Activated CD4-positive, alpha-beta memory T cell treated with anti-CD3 and anti-CD28 coated beads, Interleukin-2, amount 10 ng/mL, durations not matched to agents 7 days and 5 days (primary cell): ENCODE measurements around the gene GAB2. TPM values are rescaled to one million over a fixed set of nuclear protein-coding genes. Genes with fewer than 3 reads are reported as not detected.
"Not testable (repeated sequence)": the region's sequence is repeated elsewhere in the genome, so short reads cannot be mapped to it uniquely, and the experiment has no call there.

Experiments used
- CTCF ChIA-PET: fragments of 350-600 bp; sonication (Branson Sonifier 250); formaldehyde crosslinking; loops from one replicate; lab custom pipeline; 2021; ENCODE audit warnings: antibody characterized with exemption, inconsistent platforms; lab: Charles Lee
- POLR2A ChIA-PET: fragments of 350-600 bp; sonication (Branson Sonifier 250); formaldehyde crosslinking; loops from one replicate; lab custom pipeline; 2021; ENCODE audit warnings: antibody characterized with exemption; lab: Charles Lee
- DNase-seq: peaks from one replicate; pipeline ENCODE4 v3.0.0-alpha.2; 2020
- H3K27ac Mint-ChIP-seq: one replicate; pipeline ENCODE4 v1.8.0; 2021; ENCODE audit warnings: mild to moderate bottlenecking, mixed read lengths
- H3K27me3 Mint-ChIP-seq: one replicate; pipeline ENCODE4 v1.8.0; 2021; ENCODE audit warnings: mixed read lengths
- H3K36me3 Mint-ChIP-seq: one replicate; pipeline ENCODE4 v1.8.0; 2021; ENCODE audit warnings: low read depth, mixed read lengths
- H3K4me1 Mint-ChIP-seq: one replicate; pipeline ENCODE4 v1.8.0; 2021; ENCODE audit warnings: mixed read lengths
- H3K4me3 Mint-ChIP-seq: one replicate; pipeline ENCODE4 v1.8.0; 2021; ENCODE audit warnings: mild to moderate bottlenecking, mixed read lengths
- H3K9me3 Mint-ChIP-seq: one replicate; pipeline ENCODE4 v1.8.0; 2021; ENCODE audit warnings: mixed read lengths
- total RNA-seq, 2 experiments: library from RNA; stranded (reverse); gene quantifications; one replicate each; pipeline ENCODE4 v1.2.3, GENCODE V29; 2021

The GAB2 gene
- total RNA-seq, 2 experiments from 2014 or later: 51.8 to 55.8 TPM

- Mint-ChIP-seq H3K27me3 (no peaks in the 10 kb centered on the region), H3K4me1 (peaks cover 19% of the 10 kb centered on the region), H3K27ac (no peak overlapping the region), H3K9me3 (peaks cover 20% of the 10 kb centered on the region), H3K4me3 (no peak overlapping the region), H3K36me3 (peaks cover 34% of the 10 kb centered on the region)
- CTCF ChIA-PET: no interaction called here
- POLR2A ChIA-PET: no interaction called here
- DNase-seq: no peak
Observed at GRCh38 chr11:78373689-78374088, 43.9 kb downstream of the GAB2 start.

GRCh38 chr11:78372114-78372768 lies 45.4 kb downstream of the GAB2 start:
- Mint-ChIP-seq H3K36me3 (peaks cover 21% of the 10 kb centered on the region), H3K9me3 (peaks cover 9% of the 10 kb centered on the region), H3K4me1 (peaks cover 14% of the 10 kb centered on the region), H3K27ac (no peak overlapping the region), H3K27me3 (no peaks in the 10 kb centered on the region), H3K4me3 (no peak overlapping the region)
- no peak for DNase-seq
- ChIA-PET POLR2A (interaction anchor here (0.8 kb wide), 1 partner anchor 46 kb away, joined by 3 read pairs; no protein-coding TSS in a partner anchor), CTCF (no interaction called here)

DNA sequence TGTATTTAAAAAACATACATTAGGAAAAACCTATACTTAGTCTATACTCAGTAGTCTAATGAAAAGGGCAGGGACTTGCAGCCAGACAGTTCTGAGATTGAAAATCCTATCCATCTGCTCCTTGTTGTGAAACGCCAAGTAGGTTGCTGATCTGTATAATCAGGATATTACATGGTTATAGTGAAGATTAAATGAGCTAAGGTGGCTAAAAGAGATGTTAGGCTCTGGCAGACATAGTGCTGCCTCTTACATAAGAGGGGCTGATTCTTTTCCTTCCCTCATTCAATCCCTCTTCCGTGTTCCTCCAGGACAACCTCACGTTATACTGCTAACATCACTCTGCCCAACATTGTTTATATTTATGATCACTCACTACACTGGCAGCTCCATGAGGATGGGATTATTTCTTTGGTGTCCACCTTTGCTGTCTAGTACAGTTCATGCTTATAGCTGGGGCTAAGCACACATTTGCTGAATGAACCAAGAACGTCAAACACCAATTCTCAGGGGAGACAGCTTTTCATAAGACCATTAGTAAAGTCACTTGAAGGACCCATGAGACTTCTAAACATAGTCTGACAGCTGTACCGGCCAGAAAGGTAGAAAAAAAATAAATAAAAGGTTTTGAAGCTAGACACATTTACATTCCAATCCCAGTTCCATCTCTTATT lies 46.3 kb downstream of the GAB2 start:
- POLR2A ChIA-PET: interaction anchor here (0.8 kb wide), 1 partner anchor 47 kb away, joined by 3 read pairs; no protein-coding TSS in a partner anchor
- CTCF ChIA-PET: no interaction called here
- DNase-seq: no peak
- peaks cover 1% of the 10 kb centered on the region for H3K9me3 Mint-ChIP-seq
- H3K27ac Mint-ChIP-seq: no peak overlapping the region
- no peak overlapping the region for H3K4me3 Mint-ChIP-seq
- peaks cover 18% of the 10 kb centered on the region for H3K36me3 Mint-ChIP-seq
- peaks cover 14% of the 10 kb centered on the region for H3K4me1 Mint-ChIP-seq
- no peaks in the 10 kb centered on the region for H3K27me3 Mint-ChIP-seq

DNA sequence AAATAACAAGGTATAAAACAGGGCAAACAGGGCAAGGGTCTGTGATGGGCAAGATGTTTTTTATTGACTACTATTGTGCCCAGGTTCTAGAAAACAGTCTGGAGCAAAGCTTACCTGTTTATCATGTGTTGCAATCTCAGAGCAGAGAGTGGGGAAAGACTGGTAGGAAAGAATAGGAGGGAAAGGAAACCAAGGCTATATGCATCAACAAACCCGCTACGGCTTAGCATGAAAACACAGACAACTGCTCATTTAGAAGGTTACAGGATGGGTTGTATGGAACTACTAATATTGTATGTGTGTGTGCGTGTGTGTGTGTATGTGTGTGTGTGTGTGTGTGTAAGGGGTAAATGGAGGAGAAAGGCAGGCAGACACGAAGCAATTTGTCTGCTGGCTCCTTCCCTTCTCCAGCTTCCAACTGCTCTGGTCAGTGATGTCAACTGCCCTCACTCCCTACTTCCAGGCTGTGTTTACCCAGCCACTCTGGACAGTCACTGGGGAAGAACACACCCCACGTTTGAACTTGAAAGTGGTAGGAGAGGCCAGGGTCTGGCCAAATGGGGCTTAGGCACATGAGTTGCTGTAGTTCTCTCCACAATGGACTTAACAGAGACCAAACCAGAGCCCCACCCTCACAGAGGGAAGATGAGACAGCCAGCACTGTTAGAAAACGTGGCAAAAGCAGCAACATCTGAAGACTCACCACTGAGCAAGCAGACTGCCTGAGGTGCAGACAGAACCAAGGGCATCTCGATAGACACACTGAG lies 47.0 kb downstream of the GAB2 start:
- Mint-ChIP-seq H3K4me1 (peaks cover 14% of the 10 kb centered on the region), H3K9me3 (no peaks in the 10 kb centered on the region), H3K27ac (no peak overlapping the region), H3K36me3 (peaks cover 13% of the 10 kb centered on the region), H3K27me3 (no peaks in the 10 kb centered on the region), H3K4me3 (no peak overlapping the region)
- ChIA-PET CTCF (no interaction called here), POLR2A (no interaction called here)
- no peak for DNase-seq

GRCh38 chr11:78365381-78365792 lies 52.2 kb downstream of the GAB2 start:
- H3K27me3 Mint-ChIP-seq: no peaks in the 10 kb centered on the region
- H3K36me3 Mint-ChIP-seq: peaks cover 12% of the 10 kb centered on the region
- CTCF ChIA-PET: interaction anchor here (1.2 kb wide), 1 partner anchor 51 kb away, joined by 3 read pairs; no protein-coding TSS in a partner anchor
- POLR2A ChIA-PET: no interaction called here
- peaks cover 11% of the 10 kb centered on the region for H3K4me1 Mint-ChIP-seq
- DNase-seq: no peak
- no peak overlapping the region for H3K4me3 Mint-ChIP-seq
- no peaks in the 10 kb centered on the region for H3K9me3 Mint-ChIP-seq
- H3K27ac Mint-ChIP-seq: no peak overlapping the region

GRCh38 chr11:78364128-78364751 lies 53.4 kb downstream of the GAB2 start:
- Mint-ChIP-seq H3K27me3 (no peaks in the 10 kb centered on the region), H3K27ac (no peak overlapping the region), H3K4me1 (peaks cover 9% of the 10 kb centered on the region), H3K9me3 (no peaks in the 10 kb centered on the region), H3K4me3 (no peak overlapping the region), H3K36me3 (peaks cover 16% of the 10 kb centered on the region)
- no peak for DNase-seq
- CTCF ChIA-PET: no interaction called here
- POLR2A ChIA-PET: no interaction called here

DNA sequence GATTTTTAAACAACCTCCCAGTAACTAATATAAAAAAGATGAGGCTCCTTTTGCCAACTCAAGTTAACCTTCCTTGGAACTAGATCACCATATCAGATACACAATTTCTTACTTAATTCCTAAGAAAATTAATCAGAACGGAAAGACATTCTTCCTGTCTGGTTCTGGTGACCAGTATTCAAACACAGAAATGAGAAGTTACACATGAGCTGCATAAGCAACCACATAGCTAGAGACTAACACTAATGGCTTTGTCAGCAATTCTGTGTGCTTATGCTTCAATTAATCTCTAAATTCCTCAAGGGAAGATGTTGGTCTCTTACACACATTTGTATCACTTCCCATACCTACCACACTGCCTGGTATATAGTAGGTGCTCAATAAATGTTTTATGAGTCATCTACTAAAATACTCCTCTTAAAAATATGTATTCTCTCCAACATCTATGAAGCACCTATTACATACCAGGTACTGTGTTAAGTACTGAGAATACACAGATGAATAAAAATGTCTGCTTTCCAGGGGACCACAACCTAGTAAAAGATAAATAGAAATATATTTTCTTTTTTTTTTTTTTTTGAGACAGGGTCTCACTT lies 54.5 kb downstream of the GAB2 start:
- ChIA-PET POLR2A (no interaction called here), CTCF (no interaction called here)
- Mint-ChIP-seq H3K36me3 (peaks cover 23% of the 10 kb centered on the region), H3K4me1 (peaks cover 11% of the 10 kb centered on the region), H3K27ac (no peak overlapping the region), H3K4me3 (no peak overlapping the region), H3K27me3 (no peaks in the 10 kb centered on the region), H3K9me3 (no peaks in the 10 kb centered on the region)
- DNase-seq: no peak

- H3K9me3 Mint-ChIP-seq: peaks cover 3% of the 10 kb centered on the region
- peaks cover 33% of the 10 kb centered on the region for H3K36me3 Mint-ChIP-seq
- H3K27me3 Mint-ChIP-seq: no peaks in the 10 kb centered on the region
- ChIA-PET POLR2A (no interaction called here), CTCF (interaction anchor here (1.2 kb wide), 1 partner anchor 11 kb away, joined by 3 read pairs; no protein-coding TSS in a partner anchor)
- no peak overlapping the region for H3K27ac Mint-ChIP-seq
- no peak for DNase-seq
- H3K4me1 Mint-ChIP-seq: peaks cover 24% of the 10 kb centered on the region
- no peak overlapping the region for H3K4me3 Mint-ChIP-seq
Observed at GRCh38 chr11:78361228-78361627, 56.4 kb downstream of the GAB2 start.

DNA sequence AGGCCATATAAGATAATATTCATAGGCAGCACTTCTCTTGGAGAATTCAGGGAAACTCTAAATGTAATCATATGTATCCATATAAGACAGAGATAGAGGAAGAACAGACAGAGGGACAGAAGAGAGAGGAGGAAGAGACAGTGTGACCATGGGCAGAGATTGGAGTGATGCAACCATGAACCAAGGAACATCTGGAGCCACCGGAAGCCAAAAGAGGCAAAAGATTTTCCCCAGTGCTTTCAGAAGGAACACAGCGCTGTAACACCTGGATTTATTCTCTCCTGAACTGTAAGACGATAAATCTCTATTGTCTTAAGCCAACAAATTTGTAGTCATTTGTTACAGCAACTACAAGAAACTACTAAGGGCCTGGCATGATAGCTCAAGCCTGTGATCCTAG lies 57.7 kb downstream of the GAB2 start:
- Mint-ChIP-seq H3K9me3 (peaks cover 3% of the 10 kb centered on the region), H3K27me3 (no peaks in the 10 kb centered on the region), H3K36me3 (peaks cover 38% of the 10 kb centered on the region), H3K4me1 (peaks cover 28% of the 10 kb centered on the region), H3K27ac (no peak overlapping the region), H3K4me3 (no peak overlapping the region)
- ChIA-PET CTCF (interaction anchor here (0.6 kb wide), 1 partner anchor 9 kb away, joined by 3 read pairs; no protein-coding TSS in a partner anchor), POLR2A (no interaction called here)
- no peak for DNase-seq

GRCh38 chr11:78357924-78358323 lies 59.7 kb downstream of the GAB2 start:
- H3K4me1 Mint-ChIP-seq: peaks cover 32% of the 10 kb centered on the region
- DNase-seq, POLR2A ChIA-PET, H3K4me3 Mint-ChIP-seq, CTCF ChIA-PET, H3K9me3 Mint-ChIP-seq, H3K27ac Mint-ChIP-seq, H3K27me3 Mint-ChIP-seq: not testable (repeated sequence)
- peaks cover 42% of the 10 kb centered on the region for H3K36me3 Mint-ChIP-seq

- H3K27me3 Mint-ChIP-seq, H3K27ac Mint-ChIP-seq, CTCF ChIA-PET, H3K4me3 Mint-ChIP-seq, POLR2A ChIA-PET, H3K9me3 Mint-ChIP-seq, DNase-seq: not testable (repeated sequence)
- Mint-ChIP-seq H3K36me3 (peaks cover 42% of the 10 kb centered on the region), H3K4me1 (peaks cover 27% of the 10 kb centered on the region)
Observed at GRCh38 chr11:78357425-78357824, 60.2 kb downstream of the GAB2 start.

DNA sequence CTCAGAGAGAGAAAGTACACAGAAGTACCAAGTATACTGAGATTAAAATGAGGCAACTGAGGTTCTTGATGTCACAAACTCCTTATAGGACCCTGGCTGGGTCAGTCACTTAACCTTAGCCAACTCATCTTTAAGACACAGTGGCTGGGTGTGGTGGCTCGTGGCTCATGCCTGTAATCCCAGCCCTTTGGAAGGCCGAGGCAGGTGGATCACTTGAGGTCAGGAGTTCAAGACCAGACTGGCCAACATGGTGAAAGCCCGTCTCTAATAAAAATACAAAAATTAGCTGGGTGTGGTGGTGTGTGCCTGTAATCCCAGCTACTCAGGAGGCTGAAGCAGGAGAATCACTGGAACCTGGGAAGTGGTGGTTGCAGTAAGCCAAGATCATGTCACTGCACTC lies 61.9 kb downstream of the GAB2 start:
- POLR2A ChIA-PET: interaction anchor here (0.9 kb wide), 1 partner anchor 16 kb away, joined by 3 read pairs; no protein-coding TSS in a partner anchor
- H3K36me3 Mint-ChIP-seq: peaks cover 42% of the 10 kb centered on the region
- CTCF ChIA-PET, H3K27me3 Mint-ChIP-seq, H3K27ac Mint-ChIP-seq, DNase-seq, H3K4me3 Mint-ChIP-seq, H3K9me3 Mint-ChIP-seq: not testable (repeated sequence)
- peaks cover 38% of the 10 kb centered on the region for H3K4me1 Mint-ChIP-seq
